Measurements from ENCODE around the gene ADAP1.
"Not testable (repeated sequence)": the region's sequence is repeated elsewhere in the genome, so short reads cannot be mapped to it uniquely, and the experiment has no call there.

Gene ADAP1

GRCh38 chr7:880450-880849, 74.0 kb downstream of the ADAP1 start:
- no peak for DNase-seq (ENCODE audit: low read depth)

GRCh38 chr7:879706-880105, 74.8 kb downstream of the ADAP1 start:
- no peak for DNase-seq (ENCODE audit: low read depth)

- no peak for DNase-seq (ENCODE audit: low read depth)
Observed at GRCh38 chr7:879093-879492, 75.4 kb downstream of the ADAP1 start.

- DNase-seq (ENCODE audit: low read depth) = no peak
Observed at GRCh38 chr7:877312-878232, 76.9 kb downstream of the ADAP1 start.

GRCh38 chr7:876972-877311, 77.5 kb downstream of the ADAP1 start:
- peak; percentile 43 for DNase-seq (ENCODE audit: low read depth)

- DNase-seq (ENCODE audit: low read depth) = peak; percentile 93
Observed at GRCh38 chr7:876077-876971, 78.2 kb downstream of the ADAP1 start, which contains the start of gene GET4. GET4 (plus strand) TSS chr7:876554; CDS start chr7:876646, 92 bp downstream.

GRCh38 chr7:875476-876076, 78.9 kb downstream of the ADAP1 start:
- no peak for DNase-seq (ENCODE audit: low read depth)

GRCh38 chr7:875051-875450, 79.4 kb downstream of the ADAP1 start:
- DNase-seq (ENCODE audit: low read depth) = no peak

GRCh38 chr7:874031-874749, 80.3 kb downstream of the ADAP1 start:
- DNase-seq (ENCODE audit: low read depth) = no peak

GRCh38 chr7:873367-874002, 81.0 kb downstream of the ADAP1 start:
- DNase-seq (ENCODE audit: low read depth) = peak; percentile 84

GRCh38 chr7:872685-873084, 81.8 kb downstream of the ADAP1 start:
- not testable (repeated sequence) for DNase-seq (ENCODE audit: low read depth)

- DNase-seq (ENCODE audit: low read depth) = no peak
Observed at GRCh38 chr7:871900-872537, 82.5 kb downstream of the ADAP1 start.

- no peak for DNase-seq (ENCODE audit: low read depth)
Observed at GRCh38 chr7:869348-869747, 85.1 kb downstream of the ADAP1 start.

- peak; percentile 2 for DNase-seq (ENCODE audit: low read depth)
Observed at GRCh38 chr7:868189-868486, 86.3 kb downstream of the ADAP1 start.

- DNase-seq (ENCODE audit: low read depth) = peak; percentile 85
Observed at GRCh38 chr7:867406-868188, 86.9 kb downstream of the ADAP1 start.

- peak; percentile 96 for DNase-seq (ENCODE audit: low read depth)
Observed at GRCh38 chr7:867001-867405, 87.5 kb downstream of the ADAP1 start.

GRCh38 chr7:865921-866320, 88.6 kb downstream of the ADAP1 start:
- no peak for DNase-seq (ENCODE audit: low read depth)

GRCh38 chr7:863106-863505, 91.4 kb downstream of the ADAP1 start:
- no peak for DNase-seq (ENCODE audit: low read depth)

GRCh38 chr7:862157-862556, 92.3 kb downstream of the ADAP1 start:
- no peak for DNase-seq (ENCODE audit: low read depth)

- DNase-seq (ENCODE audit: low read depth) = no peak
Observed at GRCh38 chr7:861222-861621, 93.3 kb downstream of the ADAP1 start.
